NCI-H2227 treated with DMSO at 0.1 percent for 48 hours (cell line): Measurements from ENCODE around the gene FSTL4.

Experiments used
- DNase-seq: peaks from one replicate; lab custom pipeline; 2025; lab: John Stamatoyannopoulos, UW

FSTL4 gene

GRCh38 chr5:133366438-133366837 lies 245.9 kb downstream of the FSTL4 start:
- no peak for DNase-seq

DNA sequence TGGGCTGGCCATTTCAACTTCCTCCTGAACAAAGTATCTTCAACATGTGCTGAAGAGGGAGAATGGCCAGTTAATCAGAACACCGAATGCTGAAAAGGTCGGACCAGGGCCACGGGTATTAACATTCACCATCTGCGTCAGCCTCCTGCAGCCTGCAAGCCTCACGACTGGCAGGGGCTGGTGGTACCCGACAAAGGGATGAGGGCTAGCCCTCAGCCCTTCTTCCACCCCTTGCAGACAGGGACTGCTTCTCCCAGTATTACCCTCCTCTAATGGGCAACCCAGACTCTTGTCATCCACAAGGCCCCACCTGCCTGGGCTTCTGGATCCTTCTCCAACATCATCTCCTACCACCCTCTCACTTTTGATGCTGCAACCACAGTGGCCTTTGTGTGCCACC lies 246.6 kb downstream of the FSTL4 start:
- DNase-seq, result no peak

- DNase-seq, result no peak
These were observed 247.2 kb downstream of the FSTL4 start for GRCh38 chr5:133364936-133365707.

GRCh38 chr5:133363807-133364587 lies 248.3 kb downstream of the FSTL4 start:
- DNase-seq, result no peak

GRCh38 chr5:133362438-133362837 lies 249.9 kb downstream of the FSTL4 start:
- DNase-seq, result no peak

DNA sequence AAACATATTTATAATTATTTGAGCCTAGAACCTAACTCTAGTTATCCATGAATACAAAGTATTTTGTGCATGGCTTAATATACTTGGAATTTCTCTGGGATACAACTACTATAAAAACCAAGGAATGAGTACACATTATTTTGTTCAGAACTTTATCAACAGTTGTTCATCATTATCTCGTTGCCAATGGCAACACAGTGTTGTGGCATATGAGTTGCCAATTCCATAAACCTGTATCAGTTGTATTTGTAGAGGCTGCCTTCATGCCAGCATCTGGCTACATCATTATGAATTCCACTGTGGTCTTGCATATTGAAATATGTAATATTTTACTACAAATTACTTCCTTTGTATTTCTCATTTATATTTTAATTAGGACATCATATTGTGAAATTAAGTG lies 250.4 kb downstream of the FSTL4 start:
- no peak for DNase-seq

GRCh38 chr5:133360693-133361472 lies 251.5 kb downstream of the FSTL4 start:
- DNase-seq, result no peak

DNA sequence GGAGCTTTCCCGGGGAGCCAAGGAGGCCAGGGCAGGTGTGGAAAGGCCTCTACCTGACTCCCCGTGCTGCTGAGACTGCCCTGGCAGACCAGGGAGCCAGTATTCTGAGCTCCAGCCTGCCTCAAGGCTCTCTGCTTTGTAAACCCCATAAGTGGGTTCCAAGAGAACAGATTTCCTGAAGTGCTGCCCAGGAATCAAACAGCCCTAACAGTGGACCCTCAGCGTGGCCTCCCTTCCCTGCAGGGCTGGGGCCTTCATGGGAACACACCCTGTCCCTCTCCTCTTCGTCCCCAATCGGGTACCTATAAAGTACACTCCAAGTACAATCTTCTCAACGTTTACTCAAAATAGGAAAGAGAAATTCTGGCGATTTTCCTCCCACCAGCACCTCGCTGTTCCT lies 252.5 kb downstream of the FSTL4 start:
- DNase-seq, result no peak

DNA sequence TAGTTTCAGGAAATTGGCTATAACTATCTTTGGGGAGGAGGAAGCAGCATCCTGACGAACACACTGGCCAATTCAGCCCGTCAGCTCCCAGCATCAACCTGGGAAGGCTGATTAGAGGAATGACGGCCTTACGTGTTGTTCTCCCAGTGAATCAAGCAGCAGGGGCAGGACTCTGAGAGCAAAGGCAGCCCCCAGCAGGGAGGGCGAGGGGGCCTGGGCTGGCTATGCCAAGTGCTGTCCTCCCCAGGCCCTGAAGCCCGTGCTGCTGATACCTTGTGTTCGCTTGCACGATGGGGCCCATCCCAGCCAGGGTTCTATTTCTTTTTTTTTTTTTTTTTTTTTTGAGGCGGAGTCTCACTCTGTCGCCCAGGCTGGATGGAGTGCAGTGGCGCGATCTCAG lies 254.1 kb downstream of the FSTL4 start:
- DNase-seq, result no peak

GRCh38 chr5:133357758-133358157 lies 254.6 kb downstream of the FSTL4 start:
- no peak for DNase-seq

DNA sequence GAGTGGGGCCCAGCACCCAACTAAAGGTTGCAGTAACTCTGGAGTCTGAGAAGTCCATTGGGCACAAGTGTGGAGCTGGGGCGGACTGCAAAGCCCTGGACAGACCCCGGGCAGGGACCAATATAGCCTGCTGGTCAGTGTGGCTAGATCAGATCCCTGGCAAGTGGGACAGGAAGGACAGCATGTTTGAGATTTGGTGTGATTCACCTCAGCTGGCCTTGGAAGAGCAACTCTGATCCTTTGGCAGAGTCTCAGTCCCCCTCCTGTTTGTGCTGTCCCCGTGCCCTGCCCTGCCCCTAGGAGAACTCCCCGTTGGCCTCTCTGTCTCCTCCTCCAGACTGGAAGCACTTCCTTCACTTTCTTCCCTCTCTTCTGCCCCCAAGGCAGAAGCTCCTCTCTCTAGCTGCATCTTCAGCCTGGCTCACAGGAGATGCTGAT lies 255.3 kb downstream of the FSTL4 start:
- no peak for DNase-seq

DNA sequence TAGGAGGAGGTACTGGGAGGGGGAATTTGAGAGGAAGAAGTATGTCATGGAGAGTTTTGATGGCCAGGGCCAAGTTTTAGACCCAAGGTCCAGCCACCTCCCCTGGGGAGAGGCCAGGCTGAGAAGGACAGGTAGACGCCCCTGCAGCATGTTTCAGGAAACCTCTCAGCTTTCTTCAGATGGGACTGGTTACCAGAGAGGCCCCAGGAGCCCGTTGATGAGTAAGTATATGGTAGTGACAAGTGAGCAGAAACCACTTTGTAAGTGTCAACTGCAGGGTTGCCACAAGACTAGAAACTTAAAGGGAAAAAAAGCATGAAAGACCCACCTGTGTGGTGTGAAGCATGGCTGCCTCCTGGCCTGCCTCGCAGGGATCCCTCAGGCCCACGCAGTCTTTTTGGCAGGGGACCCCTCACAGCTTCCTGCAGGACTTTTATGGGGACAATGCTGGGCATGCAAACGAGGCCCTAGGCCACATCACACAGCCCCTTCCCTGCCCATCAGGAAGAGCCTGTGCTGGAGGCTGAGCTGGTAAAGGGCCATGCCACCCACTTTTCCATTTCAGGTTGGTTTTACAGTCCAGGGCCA lies 255.9 kb downstream of the FSTL4 start:
- DNase-seq, result no peak

DNA sequence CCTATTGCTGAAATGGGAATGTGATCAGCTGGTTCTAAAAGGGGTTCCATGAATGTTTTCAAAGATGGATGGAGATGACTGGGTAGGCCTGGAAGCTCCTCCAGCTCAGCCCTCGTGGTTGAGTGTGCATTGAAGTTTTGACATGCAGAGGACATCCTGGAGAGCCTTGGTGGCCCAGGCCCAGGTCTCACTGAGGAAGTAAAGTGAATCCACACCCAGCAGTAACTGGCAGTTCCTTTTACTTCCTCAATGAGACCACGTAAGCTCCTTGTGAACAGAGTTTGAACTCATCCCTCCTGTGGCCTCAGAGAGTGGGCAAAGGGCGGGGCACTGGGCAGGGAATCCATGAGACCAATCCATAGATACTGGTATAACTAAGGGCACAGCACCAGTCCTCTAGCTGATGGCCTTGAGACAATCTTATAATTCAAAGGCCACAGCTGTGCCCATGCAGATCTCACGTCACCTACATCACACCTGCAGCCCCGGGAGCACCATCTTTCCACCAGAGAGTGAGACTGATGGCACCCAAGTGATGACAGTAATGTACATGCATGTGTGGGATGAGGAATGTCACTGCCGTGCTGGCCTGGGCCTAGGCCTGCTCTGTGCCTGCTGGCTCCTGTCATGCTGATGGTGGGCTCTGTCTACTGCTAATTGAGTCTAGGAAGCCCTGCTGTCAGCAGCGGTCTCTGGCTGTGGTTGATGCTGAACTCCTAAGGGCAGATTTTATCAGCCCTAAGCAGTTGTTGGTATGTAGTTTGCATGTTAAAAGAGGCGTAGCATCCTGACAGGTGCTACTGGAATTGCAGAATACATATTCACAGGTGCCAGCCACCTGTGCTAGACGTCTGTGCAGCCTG lies 257.8 kb downstream of the FSTL4 start:
- no peak for DNase-seq

- no peak for DNase-seq
These were observed 258.6 kb downstream of the FSTL4 start for GRCh38 chr5:133353741-133354140.

- no peak for DNase-seq
These were observed 263.9 kb downstream of the FSTL4 start for GRCh38 chr5:133348406-133348805.

- no peak for DNase-seq
These were observed 265.3 kb downstream of the FSTL4 start for GRCh38 chr5:133347039-133347438.

GRCh38 chr5:133344266-133344665 lies 268.1 kb downstream of the FSTL4 start:
- no peak for DNase-seq

- DNase-seq, result no peak
These were observed 269.1 kb downstream of the FSTL4 start for GRCh38 chr5:133343196-133343595.

- DNase-seq, result no peak
These were observed 270.2 kb downstream of the FSTL4 start for GRCh38 chr5:133341915-133342710.

GRCh38 chr5:133341296-133341695 lies 271.0 kb downstream of the FSTL4 start:
- DNase-seq, result no peak
